GM19025 (cell line): ENCODE results near the gene RNF220.

ENCODE experiments used
- ATAC-seq: cut with Tn5 transposase; IDR thresholded peaks from one replicate; pipeline ENCODE4 v1.9.1; 2021; ENCODE audit warnings: mild to moderate bottlenecking, low read depth, moderate library complexity; ENCODE audit not compliant: unreplicated experiment

RNF220 gene

DNA sequence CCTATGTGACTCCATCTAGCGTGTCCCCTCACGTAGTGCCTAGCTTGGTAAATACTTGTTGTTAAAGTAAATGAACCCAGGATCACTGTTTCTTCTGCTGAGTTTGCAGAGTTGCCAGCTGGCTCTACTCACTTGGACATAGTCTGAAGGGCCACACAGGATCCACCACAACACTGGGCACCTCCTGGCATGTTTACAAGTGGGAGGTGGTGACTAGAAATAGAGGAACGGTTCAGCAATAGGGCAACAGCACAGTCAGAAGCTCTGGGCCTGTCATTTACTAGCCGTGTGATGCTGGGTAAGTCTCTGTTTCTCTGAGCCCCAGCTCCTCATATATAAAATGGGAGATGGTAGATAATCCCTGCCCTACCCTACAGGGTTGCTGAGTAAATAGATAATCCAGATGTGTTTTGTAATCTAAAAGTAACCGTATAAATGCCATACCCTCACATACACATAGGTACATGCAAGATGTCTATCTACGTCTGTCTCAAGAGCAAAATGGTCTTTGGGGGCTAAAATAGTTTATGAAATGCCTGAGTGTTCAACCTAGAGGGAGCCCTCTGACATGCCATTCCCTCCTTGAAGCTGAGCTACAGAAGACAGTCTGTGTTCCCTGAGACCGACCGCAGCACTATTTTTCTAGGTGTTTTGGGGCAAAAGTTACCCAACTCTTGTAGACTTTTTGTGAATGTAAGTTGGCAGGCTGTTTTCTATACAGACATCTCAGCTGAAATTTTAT is 20.5 kb downstream of the RNF220 start:
- no peak for ATAC-seq

DNA sequence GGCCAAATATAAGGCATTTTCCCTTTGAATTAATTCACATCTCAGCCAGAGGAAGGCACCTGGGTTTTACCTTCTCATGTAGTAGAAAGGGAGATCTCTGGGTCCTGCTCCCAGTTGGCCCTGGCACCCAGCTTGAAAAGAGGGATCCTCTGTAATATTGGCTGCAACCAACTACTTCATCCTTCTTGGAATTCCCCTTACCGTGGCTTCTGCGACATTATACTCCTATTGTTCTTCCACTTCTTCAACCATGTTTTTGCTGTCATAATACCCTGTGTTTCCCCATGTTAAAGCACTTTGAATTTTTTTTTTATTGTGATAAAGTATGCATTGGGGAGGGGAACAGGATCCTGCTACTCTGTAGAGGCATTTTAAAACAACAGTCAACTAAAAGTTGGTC is 26.8 kb downstream of the RNF220 start:
- no peak for ATAC-seq

- no peak for ATAC-seq
Measured at GRCh38 chr1:44433209-44433608, 28.2 kb downstream of the RNF220 start.

DNA sequence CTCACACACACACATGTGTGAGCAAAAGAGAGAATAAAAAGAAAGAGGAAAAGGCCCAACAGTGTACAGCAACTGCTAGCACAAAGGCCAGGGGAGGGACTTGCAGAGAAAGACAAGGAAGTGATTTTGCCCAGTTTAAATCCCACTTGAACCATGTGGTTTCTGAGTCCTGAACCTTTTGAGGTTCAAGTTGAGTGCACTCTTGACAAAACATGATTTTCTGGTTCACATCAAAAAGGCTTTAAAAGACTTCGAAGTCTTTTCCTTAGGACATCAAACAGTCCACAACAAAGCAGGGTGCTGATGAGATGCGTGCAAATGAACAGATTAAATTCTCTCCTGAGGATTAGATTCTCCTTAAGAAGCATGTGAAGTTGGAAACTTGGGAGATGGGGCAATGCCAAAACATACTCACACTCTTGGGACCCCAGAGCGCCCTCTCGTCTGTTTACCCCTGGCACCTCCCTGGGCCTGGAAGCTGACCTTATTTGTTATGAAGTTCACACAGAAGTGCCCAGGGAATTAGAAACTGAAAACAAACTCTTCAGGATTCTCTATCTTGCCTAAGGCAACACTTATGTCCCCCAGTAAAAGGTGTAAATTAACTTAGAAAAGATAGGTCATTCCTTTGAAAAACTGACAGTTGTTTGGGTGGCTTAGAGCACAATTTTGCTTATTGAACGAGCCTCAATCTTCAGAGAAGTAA is 31.5 kb downstream of the RNF220 start:
- ATAC-seq: no peak

DNA sequence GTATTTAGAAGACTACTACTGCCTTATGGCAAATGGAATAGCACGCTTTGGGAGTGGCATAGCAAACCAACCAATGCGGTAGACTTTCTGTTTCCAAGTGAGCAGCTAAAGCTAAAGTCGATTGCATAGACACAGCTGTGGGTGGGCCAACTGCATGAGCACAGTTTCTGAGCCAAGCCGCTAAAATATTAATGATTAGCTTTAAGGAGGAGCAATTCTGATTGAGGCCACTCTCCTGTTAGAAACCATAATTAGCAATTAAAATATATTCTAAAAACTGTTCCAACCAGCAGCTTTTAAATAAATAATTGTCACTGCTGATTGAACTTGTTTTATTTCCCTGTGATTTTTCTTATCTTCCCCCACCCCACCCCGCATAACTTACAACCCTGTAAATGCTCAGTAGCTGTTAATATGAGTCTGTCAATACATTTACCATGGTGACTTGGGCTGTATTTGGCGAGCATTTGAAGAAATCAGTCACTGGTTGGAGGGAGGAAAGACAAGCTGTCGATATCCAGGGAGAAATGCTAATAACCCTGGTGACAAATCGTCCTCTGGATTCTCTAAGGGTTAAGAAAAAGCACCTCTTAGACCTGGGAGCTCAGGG is 32.2 kb downstream of the RNF220 start:
- no peak for ATAC-seq

DNA sequence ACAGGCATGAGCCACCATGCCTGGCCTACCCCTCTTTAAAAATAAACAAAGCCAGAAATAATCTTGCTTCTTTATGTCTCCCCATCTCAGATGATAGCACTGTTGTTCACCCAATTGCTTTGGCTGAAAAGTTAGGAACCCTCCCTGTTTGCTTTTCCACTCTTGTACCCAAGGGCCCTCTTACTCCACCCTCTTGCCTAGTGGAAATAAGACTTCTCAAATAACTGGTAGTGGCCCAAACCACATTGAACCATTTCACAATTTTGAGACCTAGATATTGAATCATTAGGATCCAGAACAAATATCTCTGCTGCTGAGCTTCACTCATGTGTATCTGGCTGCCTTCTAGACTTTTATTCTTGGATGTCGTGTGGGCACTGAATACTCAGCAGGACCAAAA is 37.7 kb downstream of the RNF220 start:
- ATAC-seq: no peak

DNA sequence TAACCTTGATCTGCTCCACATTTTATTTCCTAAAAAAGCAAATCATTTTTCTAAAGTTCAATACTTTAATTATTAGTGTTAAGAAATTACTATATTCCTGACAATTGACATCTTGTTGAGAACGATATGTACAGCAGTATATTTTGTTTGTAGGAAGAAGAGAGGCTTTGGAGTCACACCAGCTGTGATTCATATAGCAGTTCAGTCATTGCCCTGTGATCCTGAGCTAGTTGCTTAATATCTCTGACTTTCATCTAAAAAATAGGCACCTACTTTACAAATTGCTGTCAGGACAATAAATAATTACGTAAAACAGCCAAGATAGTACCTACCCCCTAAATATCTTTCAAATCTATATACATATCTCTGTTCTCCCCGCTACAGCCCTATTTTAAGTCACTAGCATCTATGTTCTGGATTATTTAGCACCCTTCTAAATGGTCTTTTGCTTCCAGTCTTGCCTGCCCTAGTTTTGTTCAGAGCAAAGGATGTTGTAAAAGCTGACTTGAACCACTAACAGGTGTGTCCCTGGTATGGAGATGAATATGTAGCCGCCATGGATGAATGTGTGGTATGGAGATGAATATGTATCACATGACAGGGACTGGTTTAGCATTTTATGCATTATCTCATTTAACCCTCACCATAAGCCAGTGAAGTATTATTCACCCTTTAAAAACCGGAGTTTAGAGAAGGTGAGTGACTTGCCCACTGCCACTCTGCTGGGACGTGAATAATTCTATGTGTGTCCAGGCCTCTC is 42.2 kb downstream of the RNF220 start:
- no peak for ATAC-seq

- no peak for ATAC-seq
Measured at GRCh38 chr1:44453798-44454349, 48.8 kb downstream of the RNF220 start.

GRCh38 chr1:44454704-44455103 is 49.6 kb downstream of the RNF220 start:
- ATAC-seq: no peak

GRCh38 chr1:44460107-44460882 is 55.2 kb downstream of the RNF220 start:
- no peak for ATAC-seq

GRCh38 chr1:44464361-44464760 is 59.3 kb downstream of the RNF220 start:
- no peak for ATAC-seq

DNA sequence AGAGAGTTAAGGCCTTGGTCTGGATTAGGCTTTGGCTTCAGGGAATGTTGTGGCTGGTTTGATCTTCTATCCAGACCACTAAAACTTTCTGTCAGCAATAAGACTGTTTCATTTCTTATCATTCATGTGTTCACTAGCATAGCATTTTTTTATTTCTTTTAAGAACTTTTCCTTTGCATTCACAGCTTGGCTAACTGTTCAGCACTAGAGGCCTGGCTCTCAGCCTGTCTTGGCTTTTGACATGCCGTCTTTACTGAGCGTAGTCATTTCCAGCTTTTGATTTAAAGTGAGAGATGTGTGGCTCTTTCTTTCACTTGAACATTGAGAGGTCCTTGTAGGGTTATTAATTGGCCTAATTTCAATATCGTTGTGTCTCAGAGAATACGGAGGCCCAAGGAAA is 62.5 kb downstream of the RNF220 start:
- no peak for ATAC-seq

DNA sequence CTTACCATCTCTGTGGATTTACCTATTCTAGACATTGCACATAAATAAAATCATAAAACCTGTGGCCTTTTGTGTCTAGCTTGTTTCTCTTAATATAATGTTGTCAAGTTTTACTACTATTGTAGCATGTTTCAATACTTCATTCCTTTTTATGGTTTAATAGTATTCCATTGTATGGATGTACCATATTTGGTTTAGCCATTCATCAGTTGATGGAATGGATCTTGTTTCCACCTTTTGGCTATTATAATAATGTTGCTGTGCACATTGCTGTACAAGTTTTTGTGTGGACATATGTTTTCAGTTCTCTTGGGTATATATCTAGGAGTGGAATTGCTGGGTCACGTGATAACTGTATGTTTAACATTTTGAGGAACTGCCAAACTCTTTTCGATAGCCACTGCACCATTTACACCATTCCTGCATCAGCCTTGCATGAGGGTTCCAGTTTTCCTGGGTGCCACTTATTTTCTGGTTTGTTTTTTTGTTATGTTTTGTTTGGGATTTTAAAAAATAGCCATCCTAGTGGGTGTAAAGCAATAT is 66.9 kb downstream of the RNF220 start:
- ATAC-seq: no peak

GRCh38 chr1:44472620-44473525 is 67.8 kb downstream of the RNF220 start:
- ATAC-seq: no peak

DNA sequence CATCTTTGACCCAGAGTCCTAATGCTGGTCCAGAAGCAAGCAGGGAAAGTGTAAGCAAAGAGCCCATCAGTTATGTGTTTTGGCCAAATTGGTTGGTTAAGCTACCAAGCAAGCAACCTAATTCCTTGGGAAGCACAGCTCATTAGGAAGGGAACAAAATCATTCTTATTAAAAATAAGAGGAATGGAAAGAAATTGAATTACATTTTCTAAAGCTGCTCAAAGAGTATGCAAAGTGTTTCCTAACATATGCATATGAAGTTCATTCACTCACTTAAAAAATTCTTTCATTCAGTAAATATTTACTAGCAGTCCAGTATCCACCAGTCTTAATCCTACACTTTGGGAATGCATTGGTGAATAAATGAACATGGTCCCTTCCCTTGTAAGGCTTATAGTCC is 71.8 kb downstream of the RNF220 start:
- ATAC-seq: no peak

DNA sequence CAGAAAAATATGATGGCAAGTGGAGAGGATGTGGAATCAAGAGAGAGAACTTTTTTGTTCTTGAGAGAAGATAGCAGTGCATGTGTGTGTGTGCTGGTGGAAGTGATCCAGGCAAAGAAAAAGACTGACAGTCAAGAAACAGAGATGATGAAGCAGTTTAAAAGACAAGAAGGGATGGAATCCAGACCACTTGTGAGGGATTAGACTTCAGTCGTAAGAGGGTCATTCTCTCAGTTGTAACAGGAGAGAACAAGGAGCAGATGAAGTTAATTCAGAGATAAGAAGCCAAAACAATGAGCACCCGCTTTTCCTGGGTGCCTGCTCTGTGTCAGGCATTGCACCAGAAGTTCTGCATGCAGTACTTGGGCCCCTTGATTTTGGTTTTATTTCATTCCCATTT is 76.6 kb downstream of the RNF220 start:
- ATAC-seq: no peak

GRCh38 chr1:44483089-44483874 is 78.2 kb downstream of the RNF220 start:
- no peak for ATAC-seq

DNA sequence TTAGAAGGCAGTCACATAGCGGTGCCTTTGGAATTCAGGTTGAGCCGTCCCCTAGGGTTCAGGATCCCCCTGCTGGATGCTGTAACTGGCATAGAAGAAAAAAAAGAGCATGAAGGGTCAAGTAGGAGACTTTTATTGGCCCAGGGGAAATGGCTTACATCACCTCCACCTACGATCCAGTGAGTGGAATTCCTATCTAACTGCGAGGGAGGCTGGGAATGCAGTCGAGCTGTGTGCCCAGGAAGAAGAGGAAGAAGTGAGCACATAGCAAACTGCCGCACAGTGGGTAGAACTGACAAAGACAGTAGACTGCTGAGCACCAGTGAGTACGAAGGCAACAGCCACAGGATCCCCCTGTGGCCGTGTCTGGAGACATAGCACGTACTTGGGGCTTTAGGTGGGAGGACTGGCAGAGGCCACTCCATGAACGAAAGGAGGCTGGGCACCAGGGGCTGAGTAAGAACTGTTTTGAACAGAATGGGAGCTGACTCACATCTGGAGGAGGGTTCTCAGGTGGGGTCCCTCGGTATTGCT is 79.2 kb downstream of the RNF220 start:
- ATAC-seq: no peak
